ENCODE results near the gene INO80.

Gene INO80

DNA sequence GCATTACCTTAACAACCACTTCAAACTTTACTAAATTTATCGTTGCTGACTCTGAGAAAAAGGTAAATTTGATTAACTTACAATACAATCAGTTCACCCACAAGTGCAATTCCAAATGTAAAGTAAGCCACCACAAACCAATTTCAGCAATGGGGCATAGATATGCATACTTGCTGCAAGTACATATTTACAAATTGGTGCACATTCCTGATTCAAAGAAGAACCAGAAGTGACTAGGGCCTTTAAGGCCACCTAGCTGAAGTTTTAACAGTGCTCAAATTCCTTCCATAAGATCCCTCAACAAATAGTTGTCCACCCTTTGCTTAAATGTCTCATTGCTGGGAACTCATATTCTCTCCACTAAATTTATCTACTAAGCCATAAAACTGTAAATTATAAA is 67.2 kb downstream of the INO80 start:
- Histone ChIP-seq H3K4me3 (replicated peaks; ENCODE audit: low read depth, low read length) (no peak overlapping the region), H3K36me3 (ENCODE audit: control insufficient read depth, insufficient read depth, low read length) (peaks cover 14% of the 10 kb centered on the region), H3K27me3 (replicated peaks; ENCODE audit: control insufficient read depth, insufficient read depth, low read length) (no peaks in the 10 kb centered on the region)
- no peak for DNase-seq (ENCODE audit: extremely low read depth, insufficient read length)
- TF ChIP-seq, protein P1, sequence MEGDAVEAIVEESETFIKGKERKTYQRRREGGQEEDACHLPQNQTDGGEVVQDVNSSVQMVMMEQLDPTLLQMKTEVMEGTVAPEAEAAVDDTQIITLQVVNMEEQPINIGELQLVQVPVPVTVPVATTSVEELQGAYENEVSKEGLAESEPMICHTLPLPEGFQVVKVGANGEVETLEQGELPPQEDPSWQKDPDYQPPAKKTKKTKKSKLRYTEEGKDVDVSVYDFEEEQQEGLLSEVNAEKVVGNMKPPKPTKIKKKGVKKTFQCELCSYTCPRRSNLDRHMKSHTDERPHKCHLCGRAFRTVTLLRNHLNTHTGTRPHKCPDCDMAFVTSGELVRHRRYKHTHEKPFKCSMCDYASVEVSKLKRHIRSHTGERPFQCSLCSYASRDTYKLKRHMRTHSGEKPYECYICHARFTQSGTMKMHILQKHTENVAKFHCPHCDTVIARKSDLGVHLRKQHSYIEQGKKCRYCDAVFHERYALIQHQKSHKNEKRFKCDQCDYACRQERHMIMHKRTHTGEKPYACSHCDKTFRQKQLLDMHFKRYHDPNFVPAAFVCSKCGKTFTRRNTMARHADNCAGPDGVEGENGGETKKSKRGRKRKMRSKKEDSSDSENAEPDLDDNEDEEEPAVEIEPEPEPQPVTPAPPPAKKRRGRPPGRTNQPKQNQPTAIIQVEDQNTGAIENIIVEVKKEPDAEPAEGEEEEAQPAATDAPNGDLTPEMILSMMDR (IDR thresholded peaks at IDR 0.05; ENCODE audit: insufficient read depth, low read length, poor library complexity, severe bottlenecking), result no peak

DNA sequence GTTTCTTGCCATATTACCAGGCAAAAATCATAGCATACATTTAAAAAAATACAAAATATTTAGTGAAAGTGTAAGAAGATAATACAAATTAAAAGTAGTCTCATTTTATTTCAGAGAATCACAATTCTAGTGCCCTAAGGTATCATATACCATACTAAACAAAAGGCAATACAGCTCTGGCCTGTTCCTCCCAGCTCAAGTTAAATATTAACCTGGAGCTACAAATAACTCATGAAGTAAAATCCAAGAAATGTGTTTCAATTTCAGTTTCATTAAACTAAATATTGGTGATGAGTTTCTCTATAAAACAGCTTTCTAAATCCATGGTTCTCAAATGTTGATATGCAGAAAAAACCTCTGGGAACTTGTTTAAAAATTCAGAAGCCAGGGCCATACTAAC is 67.7 kb downstream of the INO80 start:
- H3K4me3 ChIP-seq (replicated peaks; ENCODE audit: low read depth, low read length), result no peak overlapping the region
- no peak for DNase-seq (ENCODE audit: extremely low read depth, insufficient read length)
- H3K27me3 ChIP-seq (replicated peaks; ENCODE audit: control insufficient read depth, insufficient read depth, low read length), result no peaks in the 10 kb centered on the region
- TF ChIP-seq, protein P1 (IDR thresholded peaks at IDR 0.05; ENCODE audit: insufficient read depth, low read length, poor library complexity, severe bottlenecking), result no peak
- peaks cover 14% of the 10 kb centered on the region for H3K36me3 ChIP-seq (ENCODE audit: control insufficient read depth, insufficient read depth, low read length)

DNA sequence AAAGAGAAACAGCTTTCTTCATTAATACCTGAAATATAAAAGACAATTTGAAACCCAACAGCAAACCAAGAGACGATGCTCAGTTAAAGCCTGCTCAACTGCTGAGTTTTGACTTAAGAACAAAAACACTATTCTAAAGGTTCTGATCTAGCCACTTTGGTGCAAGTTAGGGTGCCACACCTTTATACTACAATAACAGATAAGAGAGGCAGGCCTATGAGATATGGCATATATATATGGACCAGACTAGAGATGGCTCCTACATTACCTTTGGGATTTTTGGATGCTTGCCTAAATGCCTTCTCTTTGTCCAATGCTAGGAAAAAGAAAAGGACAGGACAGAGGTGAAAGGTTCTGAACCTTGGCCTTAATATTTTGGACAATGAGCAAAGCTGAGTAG is 68.6 kb downstream of the INO80 start:
- Histone ChIP-seq H3K27me3 (replicated peaks; ENCODE audit: control insufficient read depth, insufficient read depth, low read length) (no peaks in the 10 kb centered on the region), H3K4me3 (replicated peaks; ENCODE audit: low read depth, low read length) (no peak overlapping the region), H3K36me3 (ENCODE audit: control insufficient read depth, insufficient read depth, low read length) (peaks cover 12% of the 10 kb centered on the region)
- TF ChIP-seq, protein P1 (IDR thresholded peaks at IDR 0.05; ENCODE audit: insufficient read depth, low read length, poor library complexity, severe bottlenecking), result no peak
- DNase-seq (ENCODE audit: extremely low read depth, insufficient read length), result no peak

DNA sequence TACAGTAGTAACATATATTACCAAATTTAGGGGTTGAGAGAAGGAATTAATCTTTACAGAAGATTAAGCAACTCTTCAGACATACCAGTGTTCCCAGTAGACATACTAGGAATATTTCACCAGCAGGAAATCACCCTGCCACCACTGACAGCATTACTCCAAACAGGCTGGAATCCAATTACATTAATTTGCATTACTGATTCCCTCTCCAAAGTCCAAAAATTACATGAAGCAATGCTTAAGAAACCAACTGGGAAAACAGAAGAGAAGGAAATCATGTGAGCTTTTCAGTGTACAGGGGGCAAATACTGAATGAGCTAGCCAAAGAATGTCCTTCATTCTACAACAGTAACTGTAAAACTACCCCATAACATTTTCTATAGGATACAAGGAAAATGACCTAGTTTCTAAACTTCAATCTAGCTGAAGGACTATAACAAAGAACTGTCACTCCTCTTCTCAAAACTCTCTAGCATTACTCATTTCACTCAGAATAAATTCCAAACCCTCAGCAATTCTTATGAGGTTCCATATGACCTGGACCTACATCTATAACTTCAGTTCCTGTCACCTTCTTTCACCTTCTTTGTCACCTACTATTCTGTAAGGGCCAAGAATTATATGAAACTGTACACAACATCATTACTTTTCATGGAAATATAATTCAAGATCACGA is 72.7 kb downstream of the INO80 start:
- peaks cover 6% of the 10 kb centered on the region for H3K36me3 ChIP-seq (ENCODE audit: control insufficient read depth, insufficient read depth, low read length)
- no peak overlapping the region for H3K4me3 ChIP-seq (replicated peaks; ENCODE audit: low read depth, low read length)
- TF ChIP-seq, protein P1 (IDR thresholded peaks at IDR 0.05; ENCODE audit: insufficient read depth, low read length, poor library complexity, severe bottlenecking), result no peak
- DNase-seq (ENCODE audit: extremely low read depth, insufficient read length), result no peak
- no peaks in the 10 kb centered on the region for H3K27me3 ChIP-seq (replicated peaks; ENCODE audit: control insufficient read depth, insufficient read depth, low read length)

DNA sequence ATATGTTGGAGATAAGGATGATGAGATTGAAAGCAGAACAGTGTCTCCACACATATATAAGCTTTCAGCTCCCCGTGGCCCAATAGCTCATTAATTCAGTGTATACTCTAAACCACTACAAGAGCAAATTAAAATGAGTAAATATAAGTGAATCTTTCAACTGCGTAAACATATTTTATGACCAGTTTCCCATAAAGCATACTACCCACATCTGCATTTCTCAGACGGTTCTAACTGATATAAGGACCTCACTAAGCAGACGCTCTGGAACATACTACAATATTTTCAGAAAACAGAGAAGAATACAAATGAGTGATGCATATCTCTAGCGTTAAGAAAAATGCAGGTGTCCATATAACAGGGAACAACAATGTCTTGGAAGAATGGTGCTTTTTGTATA is 73.2 kb downstream of the INO80 start:
- no peak for DNase-seq (ENCODE audit: extremely low read depth, insufficient read length)
- no peak overlapping the region for H3K4me3 ChIP-seq (replicated peaks; ENCODE audit: low read depth, low read length)
- TF ChIP-seq, protein P1 (IDR thresholded peaks at IDR 0.05; ENCODE audit: insufficient read depth, low read length, poor library complexity, severe bottlenecking), result no peak
- H3K27me3 ChIP-seq (replicated peaks; ENCODE audit: control insufficient read depth, insufficient read depth, low read length), result no peaks in the 10 kb centered on the region
- peaks cover 6% of the 10 kb centered on the region for H3K36me3 ChIP-seq (ENCODE audit: control insufficient read depth, insufficient read depth, low read length)

DNA sequence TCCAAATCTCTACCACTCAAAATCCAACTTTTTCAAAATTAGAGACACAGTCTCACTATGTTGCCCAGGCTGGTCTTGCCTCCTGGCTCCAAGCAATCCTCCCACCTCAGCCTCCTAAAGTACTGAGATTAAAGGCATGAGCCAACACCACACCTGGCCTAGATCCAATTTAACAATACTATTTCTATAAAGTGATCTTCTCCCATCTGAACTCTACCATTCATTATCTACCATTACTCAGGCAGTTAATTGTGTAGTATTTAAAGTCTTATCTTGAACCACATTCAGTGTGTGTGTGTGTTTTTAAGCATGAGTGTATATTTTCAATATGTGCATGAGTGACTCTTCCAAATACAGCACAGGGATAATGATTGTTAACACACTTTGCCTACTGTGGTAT is 77.0 kb downstream of the INO80 start:
- DNase-seq (ENCODE audit: extremely low read depth, insufficient read length), result no peak
- Histone ChIP-seq H3K27me3 (replicated peaks; ENCODE audit: control insufficient read depth, insufficient read depth, low read length) (no peaks in the 10 kb centered on the region), H3K4me3 (replicated peaks; ENCODE audit: low read depth, low read length) (no peak overlapping the region), H3K36me3 (ENCODE audit: control insufficient read depth, insufficient read depth, low read length) (peaks cover 2% of the 10 kb centered on the region)
- TF ChIP-seq, protein P1 (IDR thresholded peaks at IDR 0.05; ENCODE audit: insufficient read depth, low read length, poor library complexity, severe bottlenecking), result no peak

Measured in GM06990 (cell line).